ENCODE data around the gene GFER.

GFER gene

DNA sequence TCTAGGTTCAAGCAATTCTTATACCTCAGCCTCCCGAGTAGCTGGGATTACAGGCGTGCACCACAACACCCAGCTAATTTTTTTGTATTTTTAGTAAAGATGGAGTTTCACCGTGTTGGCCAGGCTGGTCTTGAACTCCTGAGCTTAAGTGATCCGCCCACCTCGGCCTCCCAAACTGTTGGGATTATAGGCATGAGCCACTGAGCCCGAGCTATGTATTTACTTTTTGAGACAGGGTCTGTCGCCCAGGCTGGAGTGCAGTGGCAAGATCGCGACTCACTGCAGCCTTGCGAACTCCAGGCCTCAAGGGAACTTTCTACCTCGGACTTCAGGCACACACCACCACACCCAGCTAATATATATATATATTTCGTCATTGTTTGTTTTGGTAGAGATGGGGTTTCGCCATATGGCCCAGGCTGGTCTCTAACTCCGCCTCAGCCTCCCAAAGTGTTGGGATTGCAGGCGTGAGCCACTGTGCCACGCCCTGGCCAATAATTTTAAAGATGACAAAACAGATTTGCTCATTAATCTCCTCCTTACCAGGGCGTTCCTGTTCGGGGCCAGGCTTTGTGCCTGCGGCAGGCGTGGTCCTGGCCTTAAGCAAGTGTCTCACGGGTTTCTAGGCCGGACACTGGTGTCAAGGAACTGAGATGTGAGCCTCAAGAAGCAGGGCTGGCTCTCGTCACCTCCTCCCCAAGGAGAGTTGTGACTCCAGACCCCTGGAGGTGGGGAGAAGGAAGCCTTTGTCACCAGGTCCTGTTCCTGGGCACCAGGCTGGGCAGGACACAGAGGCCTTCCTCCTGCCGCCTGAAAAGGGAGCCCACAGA lies 31.3 kb downstream of the GFER start:
- DNase-seq (ENCODE audit: low read depth), result no peak
- TF ChIP-seq, protein P1, sequence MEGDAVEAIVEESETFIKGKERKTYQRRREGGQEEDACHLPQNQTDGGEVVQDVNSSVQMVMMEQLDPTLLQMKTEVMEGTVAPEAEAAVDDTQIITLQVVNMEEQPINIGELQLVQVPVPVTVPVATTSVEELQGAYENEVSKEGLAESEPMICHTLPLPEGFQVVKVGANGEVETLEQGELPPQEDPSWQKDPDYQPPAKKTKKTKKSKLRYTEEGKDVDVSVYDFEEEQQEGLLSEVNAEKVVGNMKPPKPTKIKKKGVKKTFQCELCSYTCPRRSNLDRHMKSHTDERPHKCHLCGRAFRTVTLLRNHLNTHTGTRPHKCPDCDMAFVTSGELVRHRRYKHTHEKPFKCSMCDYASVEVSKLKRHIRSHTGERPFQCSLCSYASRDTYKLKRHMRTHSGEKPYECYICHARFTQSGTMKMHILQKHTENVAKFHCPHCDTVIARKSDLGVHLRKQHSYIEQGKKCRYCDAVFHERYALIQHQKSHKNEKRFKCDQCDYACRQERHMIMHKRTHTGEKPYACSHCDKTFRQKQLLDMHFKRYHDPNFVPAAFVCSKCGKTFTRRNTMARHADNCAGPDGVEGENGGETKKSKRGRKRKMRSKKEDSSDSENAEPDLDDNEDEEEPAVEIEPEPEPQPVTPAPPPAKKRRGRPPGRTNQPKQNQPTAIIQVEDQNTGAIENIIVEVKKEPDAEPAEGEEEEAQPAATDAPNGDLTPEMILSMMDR (conservative IDR thresholded peaks at IDR 0.05; ENCODE audit: low read depth, low read length), result no peak

GRCh38 chr16:2015947-2016208 lies 31.9 kb downstream of the GFER start:
- TF ChIP-seq, protein P1 (conservative IDR thresholded peaks at IDR 0.05; ENCODE audit: low read depth, low read length), result no peak
- no peak overlapping the region for H3K4me3 ChIP-seq (ENCODE audit: low read length)
- DNase-seq (ENCODE audit: low read depth), result no peak

More for the DNA sequence above, 31.3 kb downstream of the GFER start:
- H3K4me3 ChIP-seq (ENCODE audit: low read length), result no peak overlapping the region

DNA sequence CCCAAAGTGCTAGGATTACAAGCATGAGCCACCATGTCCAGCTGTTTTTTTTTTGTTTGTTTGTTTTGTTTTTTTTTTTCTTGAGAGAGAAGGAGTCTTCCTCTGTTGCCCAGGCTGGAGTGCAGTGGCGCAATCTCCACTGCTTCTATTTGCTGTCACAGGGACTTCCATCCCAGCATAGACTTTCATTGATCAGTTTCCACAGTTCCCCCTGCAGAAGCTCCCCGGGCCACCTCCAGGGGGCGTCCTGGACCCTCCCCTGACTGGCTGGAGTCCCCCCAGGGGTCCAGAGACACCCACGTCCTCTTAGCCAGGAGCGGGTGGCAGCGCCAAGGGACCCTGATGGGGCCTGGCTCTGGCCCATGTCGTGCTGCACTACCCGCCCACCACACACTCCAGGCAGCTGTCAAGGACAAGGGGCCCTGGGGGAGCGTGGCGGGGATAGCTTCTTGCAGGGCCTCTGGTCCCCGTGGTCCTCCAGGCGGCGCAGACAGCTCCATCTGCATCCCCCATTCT lies 32.5 kb downstream of the GFER start:
- TF ChIP-seq, protein P1 (conservative IDR thresholded peaks at IDR 0.05; ENCODE audit: low read depth, low read length), result peak; percentile 59
- H3K4me3 ChIP-seq (ENCODE audit: low read length), result no peak overlapping the region
- DNase-seq (ENCODE audit: low read depth), result no peak

- H3K4me3 ChIP-seq (ENCODE audit: low read length), result peak within 1 kb of the TSS; percentile 20
- no peak for DNase-seq (ENCODE audit: low read depth)
- TF ChIP-seq, protein P1 (conservative IDR thresholded peaks at IDR 0.05; ENCODE audit: low read depth, low read length), result no peak
Observed at GRCh38 chr16:2019518-2019920, 35.5 kb downstream of the GFER start, which contains the start of gene NPW. TSS of gene NPW (plus strand) at chr16:2019785.

GRCh38 chr16:2019921-2020831 lies 36.2 kb downstream of the GFER start:
- TF ChIP-seq, protein P1 (conservative IDR thresholded peaks at IDR 0.05; ENCODE audit: low read depth, low read length), result no peak
- H3K4me3 ChIP-seq (ENCODE audit: low read length), result peak overlapping the region; percentile 20
- no peak for DNase-seq (ENCODE audit: low read depth)

DNA sequence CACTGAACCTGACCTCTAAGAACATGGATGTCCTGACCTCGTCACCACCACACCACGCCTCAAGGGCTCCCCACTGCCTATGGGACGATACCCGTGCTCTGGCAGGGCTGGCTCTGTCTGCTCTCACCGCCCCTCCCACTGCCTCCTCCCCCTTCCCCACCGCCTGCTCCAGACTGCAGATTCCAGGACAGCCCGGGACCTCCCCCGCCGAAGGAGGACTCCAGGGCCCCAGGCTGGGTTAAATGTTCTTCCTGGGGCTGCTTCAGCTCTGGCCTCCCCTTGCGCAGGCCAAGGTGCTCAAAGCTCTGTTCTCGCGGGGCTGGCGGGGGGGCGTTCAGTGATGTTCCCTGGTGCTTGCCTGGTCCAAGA lies 38.7 kb downstream of the GFER start:
- no peak for DNase-seq (ENCODE audit: low read depth)
- peak overlapping the region; percentile 32 for H3K4me3 ChIP-seq (ENCODE audit: low read length)
- TF ChIP-seq, protein P1 (conservative IDR thresholded peaks at IDR 0.05; ENCODE audit: low read depth, low read length), result no peak
